Peyer's patch (tissue), 4 donors: Measurements from ENCODE around the gene WDR7.

ENCODE experiments used
- POLR2A ChIP-seq, 2 donors: fragments of 450-650 bp; IDR thresholded peaks; one replicate each; pipeline ENCODE4 v1.5.1; 2017; ENCODE audit warnings: antibody characterized with exemption in 2 of 2, mild to moderate bottlenecking in 2 of 2, moderate library complexity in 2 of 2
- TF ChIP-seq, protein P1 (sequence below), 6 experiments: fragments of 450-650 bp in 4 of 6; fragments of 200-600 bp in 2 of 6; sonication (generic) in 1 of 6; IDR thresholded peaks; one replicate each; pipeline ENCODE4 v1.5.1; 2017 to 2019; ENCODE audit warnings: antibody characterized with exemption in 6 of 6, mild to moderate bottlenecking in 3 of 6, moderate library complexity in 1 of 6

- TF ChIP-seq, protein P1, sequence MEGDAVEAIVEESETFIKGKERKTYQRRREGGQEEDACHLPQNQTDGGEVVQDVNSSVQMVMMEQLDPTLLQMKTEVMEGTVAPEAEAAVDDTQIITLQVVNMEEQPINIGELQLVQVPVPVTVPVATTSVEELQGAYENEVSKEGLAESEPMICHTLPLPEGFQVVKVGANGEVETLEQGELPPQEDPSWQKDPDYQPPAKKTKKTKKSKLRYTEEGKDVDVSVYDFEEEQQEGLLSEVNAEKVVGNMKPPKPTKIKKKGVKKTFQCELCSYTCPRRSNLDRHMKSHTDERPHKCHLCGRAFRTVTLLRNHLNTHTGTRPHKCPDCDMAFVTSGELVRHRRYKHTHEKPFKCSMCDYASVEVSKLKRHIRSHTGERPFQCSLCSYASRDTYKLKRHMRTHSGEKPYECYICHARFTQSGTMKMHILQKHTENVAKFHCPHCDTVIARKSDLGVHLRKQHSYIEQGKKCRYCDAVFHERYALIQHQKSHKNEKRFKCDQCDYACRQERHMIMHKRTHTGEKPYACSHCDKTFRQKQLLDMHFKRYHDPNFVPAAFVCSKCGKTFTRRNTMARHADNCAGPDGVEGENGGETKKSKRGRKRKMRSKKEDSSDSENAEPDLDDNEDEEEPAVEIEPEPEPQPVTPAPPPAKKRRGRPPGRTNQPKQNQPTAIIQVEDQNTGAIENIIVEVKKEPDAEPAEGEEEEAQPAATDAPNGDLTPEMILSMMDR (IDR thresholded peaks at IDR 0.05): no peak
- TF ChIP-seq POLR2A (IDR thresholded peaks at IDR 0.05): no peak
Observed at GRCh38 chr18:56662063-56662408, 10.9 kb downstream of the WDR7 start.
